GM21423 (cell line): ENCODE measurements around the gene RBSN.
A peak's percentile ranks its signal among the peaks of the same experiment; 100 is the strongest.

Source experiments
- ATAC-seq: cut with Tn5 transposase; IDR thresholded peaks from one replicate; pipeline ENCODE4 v1.9.1; 2021; ENCODE audit warnings: mild to moderate bottlenecking, moderate library complexity; ENCODE audit not compliant: unreplicated experiment

RBSN gene

DNA sequence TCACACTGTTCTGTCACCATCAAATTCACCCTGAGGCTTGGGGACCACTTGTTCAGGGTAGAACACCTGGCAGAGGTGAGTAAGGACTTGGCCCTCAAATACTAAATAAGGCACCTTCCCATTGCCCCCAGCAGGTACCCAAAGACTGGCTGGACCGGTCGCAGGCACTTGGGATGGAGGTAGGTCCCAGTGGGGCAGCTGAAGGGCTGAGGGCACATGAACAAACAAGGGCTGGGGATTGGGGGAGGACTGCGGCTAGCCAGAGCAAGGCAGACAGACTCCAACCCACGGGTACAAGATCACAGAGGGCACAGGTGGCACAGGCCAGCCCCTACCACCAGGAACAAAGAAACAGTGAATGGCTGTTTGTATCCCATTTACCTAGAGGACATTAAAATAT is 35.7 kb downstream of the RBSN start:
- no peak for ATAC-seq

- ATAC-seq, result no peak
Measured at GRCh38 chr3:15060029-15060428, 38.9 kb downstream of the RBSN start.

GRCh38 chr3:15056676-15057404 is 42.1 kb downstream of the RBSN start:
- no peak for ATAC-seq

DNA sequence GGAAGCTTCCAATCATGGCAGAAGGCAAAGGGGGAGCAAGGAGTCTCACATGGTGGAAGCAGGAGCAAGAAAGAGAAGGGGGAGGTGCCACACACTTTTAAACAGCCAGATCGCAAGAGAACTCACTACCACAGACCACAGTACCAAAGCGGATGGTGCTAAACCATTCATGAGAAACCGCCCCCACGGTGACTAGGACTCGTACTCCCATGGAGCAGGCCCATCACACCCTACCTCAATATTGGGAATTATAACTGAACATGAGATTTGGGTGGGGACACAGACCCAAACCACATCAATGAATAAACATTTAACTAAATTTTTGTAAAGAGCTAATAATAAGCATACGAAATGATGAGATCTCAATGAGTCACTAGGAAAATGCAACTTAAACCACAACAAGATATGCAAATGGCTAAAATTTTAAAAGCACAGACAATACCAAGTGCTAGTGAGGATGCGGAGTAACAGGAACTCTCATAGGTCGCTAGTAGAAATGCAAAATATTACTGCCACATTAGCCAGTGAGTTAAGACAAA is 43.9 kb downstream of the RBSN start:
- ATAC-seq, result no peak

GRCh38 chr3:15053541-15053940 is 45.4 kb downstream of the RBSN start:
- no peak for ATAC-seq

- ATAC-seq, result no peak
Measured at GRCh38 chr3:15052335-15053242, 46.4 kb downstream of the RBSN start.

DNA sequence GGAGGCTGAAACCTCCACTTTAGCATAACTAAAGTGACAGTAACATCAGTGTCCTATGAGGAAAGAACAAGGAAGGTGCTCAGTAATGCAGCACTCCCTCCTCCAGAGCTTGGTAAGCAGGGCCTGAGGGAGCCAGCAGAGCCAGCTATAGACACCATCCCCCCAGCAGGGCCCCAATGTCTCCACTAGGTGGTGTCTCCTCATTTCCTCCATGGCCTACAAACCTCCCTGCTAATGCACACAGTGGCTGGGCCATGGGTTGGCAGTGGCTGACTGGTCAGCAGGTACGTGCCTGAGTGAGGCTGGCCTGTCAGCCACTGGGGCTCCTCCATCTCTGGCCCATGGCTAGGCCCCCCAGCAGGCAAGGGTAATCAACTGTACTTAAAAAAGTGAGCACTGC is 47.4 kb downstream of the RBSN start:
- ATAC-seq, result peak; percentile 47

- peak; percentile 83 for ATAC-seq
Measured at GRCh38 chr3:15050405-15051092, 48.4 kb downstream of the RBSN start.

- ATAC-seq, result no peak
Measured at GRCh38 chr3:15049584-15049983, 49.4 kb downstream of the RBSN start.

- no peak for ATAC-seq
Measured at GRCh38 chr3:15045667-15046066, 53.3 kb downstream of the RBSN start.

GRCh38 chr3:15044326-15044725 is 54.6 kb downstream of the RBSN start:
- no peak for ATAC-seq

DNA sequence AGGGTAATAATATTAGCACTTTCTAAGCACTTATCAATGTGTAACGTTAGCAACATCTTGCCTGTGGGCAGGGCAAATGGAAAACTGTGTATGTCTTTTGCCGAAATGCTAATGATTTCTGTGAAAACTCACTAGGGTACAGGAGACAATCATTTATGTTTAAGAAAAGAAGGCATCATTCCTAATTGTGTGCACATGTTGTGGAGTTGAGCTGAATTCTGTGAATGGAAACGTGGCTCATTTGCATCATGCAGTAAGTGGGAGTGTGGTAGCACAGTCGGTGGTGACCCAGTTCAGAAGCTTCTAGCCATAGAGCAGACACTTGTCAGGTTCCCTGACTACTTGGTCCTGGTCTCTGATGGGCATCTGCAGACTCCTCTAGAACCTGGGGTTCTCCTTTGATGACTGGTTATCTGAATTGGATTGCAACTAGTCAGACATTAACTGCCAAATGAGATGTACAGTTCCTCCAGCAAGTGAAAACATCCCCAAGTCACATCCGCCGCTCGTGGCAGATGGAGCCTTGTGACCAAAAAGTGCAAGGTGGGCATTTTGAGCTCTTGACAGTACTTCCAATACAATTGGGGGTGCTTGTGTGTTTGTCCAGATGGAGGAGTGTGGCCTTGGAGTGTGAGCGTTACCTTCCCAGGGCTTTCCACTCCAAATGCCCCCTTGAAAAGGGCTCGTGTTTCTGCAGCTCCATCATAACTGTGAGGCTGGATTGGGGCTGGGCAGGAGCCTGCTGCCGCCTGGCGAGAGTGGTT is 55.4 kb downstream of the RBSN start:
- no peak for ATAC-seq

DNA sequence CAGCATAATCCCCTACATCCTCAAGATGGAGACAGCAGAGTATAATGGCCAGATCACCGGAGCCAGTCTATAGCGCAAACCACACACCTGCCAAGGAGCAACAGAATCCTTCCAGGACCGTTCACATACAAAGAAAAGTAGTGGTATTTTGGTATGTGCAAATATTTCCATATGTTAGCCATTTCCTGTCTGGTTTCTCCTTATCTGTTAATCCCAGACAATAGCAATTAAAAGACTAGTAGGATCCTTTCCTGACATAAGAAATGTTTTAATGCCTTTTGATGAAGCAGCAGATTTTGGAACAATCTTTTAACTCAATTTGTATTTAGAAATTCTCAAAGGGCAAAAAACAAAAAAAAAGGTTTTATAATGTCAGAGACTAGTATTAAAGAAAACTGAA is 56.0 kb downstream of the RBSN start:
- no peak for ATAC-seq

- ATAC-seq, result no peak
Measured at GRCh38 chr3:15041950-15042349, 57.0 kb downstream of the RBSN start.

DNA sequence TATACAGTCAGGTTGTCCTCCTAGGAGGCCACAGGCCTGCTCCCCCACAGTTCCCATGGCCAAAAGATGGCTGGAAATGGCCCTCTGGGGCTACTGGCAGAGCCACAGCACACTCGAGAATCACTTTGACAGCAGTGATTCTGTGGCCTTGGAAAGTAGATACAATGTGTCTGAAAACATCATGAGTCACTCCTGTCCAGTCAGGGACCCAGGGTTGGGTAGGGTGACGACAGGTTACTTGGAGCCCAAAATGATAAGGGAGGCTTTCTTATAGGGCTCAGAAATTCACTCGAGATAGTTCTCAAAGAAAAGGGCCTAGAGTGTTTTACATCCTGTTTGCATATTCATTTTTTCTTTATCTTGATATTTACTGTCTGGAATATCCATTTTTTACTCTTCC is 58.1 kb downstream of the RBSN start:
- no peak for ATAC-seq

DNA sequence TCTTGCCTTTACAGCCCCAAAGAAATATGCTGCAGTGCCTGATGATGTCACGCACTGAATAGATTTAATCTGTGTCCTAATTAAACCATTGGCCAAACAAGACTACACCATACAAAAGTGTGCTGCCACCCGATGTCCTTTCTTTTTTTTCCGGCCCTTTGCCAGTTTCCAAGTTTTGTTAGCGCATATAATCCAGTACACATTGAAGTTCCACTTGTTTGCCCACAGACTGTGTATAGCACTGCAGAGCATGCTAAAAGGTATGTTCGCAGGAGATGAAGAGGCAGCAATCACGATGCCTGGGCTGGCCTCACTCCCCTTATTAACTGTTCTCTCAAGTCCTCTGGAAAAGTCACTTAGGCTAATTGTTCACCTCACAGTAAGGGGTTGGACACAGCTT is 60.6 kb downstream of the RBSN start:
- no peak for ATAC-seq

GRCh38 chr3:15033103-15033502 is 65.8 kb downstream of the RBSN start:
- ATAC-seq, result no peak

GRCh38 chr3:15032650-15033049 is 66.3 kb downstream of the RBSN start:
- ATAC-seq, result no peak

GRCh38 chr3:15029625-15030024 is 69.3 kb downstream of the RBSN start:
- ATAC-seq, result no peak

- no peak for ATAC-seq
Measured at GRCh38 chr3:15023719-15024118, 75.2 kb downstream of the RBSN start.

- no peak for ATAC-seq
Measured at GRCh38 chr3:15023249-15023648, 75.7 kb downstream of the RBSN start.
